ENCODE measurements around the gene FAF1. TPM values are rescaled to one million over a fixed set of nuclear protein-coding genes. Genes with fewer than 3 reads are reported as not detected.
A peak's percentile ranks its signal among the peaks of the same experiment; 100 is the strongest.
"Not testable (repeated sequence)": the region's sequence is repeated elsewhere in the genome, so short reads cannot be mapped to it uniquely, and the experiment has no call there.

FAF1 gene
- total and polyA plus RNA-seq, 4 donors = 52.9 to 66.9 (median 61.6) TPM

DNA sequence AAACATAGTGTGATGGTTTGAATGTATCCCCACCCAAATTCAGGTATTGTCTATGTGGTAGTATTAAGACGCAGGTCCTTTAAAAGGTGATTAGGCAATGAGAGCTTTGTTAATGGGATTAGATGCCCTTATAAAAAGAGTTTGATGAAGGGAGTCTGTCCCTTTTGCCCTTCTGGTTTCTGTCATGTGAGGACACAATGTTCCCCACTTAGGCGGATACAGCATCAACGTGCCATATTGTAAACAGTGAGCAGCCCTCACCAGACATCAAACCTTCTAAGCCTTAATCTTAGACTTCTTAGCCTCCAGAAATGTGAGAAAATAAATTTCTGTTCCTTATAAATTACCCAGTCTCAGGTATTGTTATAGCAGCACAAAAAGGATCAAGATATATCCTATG lies 172.8 kb downstream of the FAF1 start:
- no CpG with 5 or more reads among the region's 3 CpGs for WGBS (ENCODE audit: insufficient coverage)
- no peak overlapping the region for H3K27ac ChIP-seq (ENCODE audit: low read depth, low read length)
- no peaks in the 10 kb centered on the region for H3K4me1 ChIP-seq (ENCODE audit: control insufficient read depth, insufficient read depth, low read length)
- H3K4me3 ChIP-seq (ENCODE audit: low read depth, low read length) = no peak overlapping the region
- no peaks in the 10 kb centered on the region for H3K36me3 ChIP-seq (ENCODE audit: control insufficient read depth, insufficient read depth, low read length)
- no peaks in the 10 kb centered on the region for H3K9me3 ChIP-seq (ENCODE audit: control insufficient read depth, insufficient read depth, low read length)
- DNase-seq (ENCODE audit: low read depth in 4 of 6, low spot score in 6 of 6) = no peak
- H3K27me3 ChIP-seq (ENCODE audit: control insufficient read depth, insufficient read depth, low read length) = no peaks in the 10 kb centered on the region

DNA sequence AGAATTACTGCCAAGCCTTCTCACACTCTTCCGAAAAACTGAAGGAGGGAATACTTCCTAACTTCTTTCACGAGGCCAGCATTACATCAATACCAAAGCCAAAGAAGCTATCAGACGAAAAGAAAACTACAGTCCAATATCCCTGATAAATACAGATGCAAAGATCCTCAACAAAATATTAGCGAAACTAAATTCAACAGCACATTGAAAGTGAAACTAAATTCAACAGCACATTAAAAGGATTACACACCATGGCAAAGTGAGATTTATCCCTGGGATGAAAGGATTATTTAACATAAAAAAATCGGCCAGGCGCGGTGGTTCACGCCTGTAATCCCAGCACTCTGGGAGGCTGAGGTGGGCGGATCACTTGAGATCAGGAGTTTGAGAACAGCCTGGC lies 176.8 kb downstream of the FAF1 start:
- WGBS (ENCODE audit: insufficient coverage) = 97% methylated on average over 8 of the region's 9 CpGs
- Histone ChIP-seq H3K9me3 (ENCODE audit: control insufficient read depth, insufficient read depth, low read length) (no peaks in the 10 kb centered on the region), H3K27me3 (ENCODE audit: control insufficient read depth, insufficient read depth, low read length) (no peaks in the 10 kb centered on the region), H3K4me3 (ENCODE audit: low read depth, low read length) (no peak overlapping the region), H3K4me1 (ENCODE audit: control insufficient read depth, insufficient read depth, low read length) (no peaks in the 10 kb centered on the region), H3K27ac (ENCODE audit: low read depth, low read length) (no peak overlapping the region), H3K36me3 (ENCODE audit: control insufficient read depth, insufficient read depth, low read length) (no peaks in the 10 kb centered on the region)
- DNase-seq (ENCODE audit: low read depth in 4 of 6, low spot score in 6 of 6) = no peak

DNA sequence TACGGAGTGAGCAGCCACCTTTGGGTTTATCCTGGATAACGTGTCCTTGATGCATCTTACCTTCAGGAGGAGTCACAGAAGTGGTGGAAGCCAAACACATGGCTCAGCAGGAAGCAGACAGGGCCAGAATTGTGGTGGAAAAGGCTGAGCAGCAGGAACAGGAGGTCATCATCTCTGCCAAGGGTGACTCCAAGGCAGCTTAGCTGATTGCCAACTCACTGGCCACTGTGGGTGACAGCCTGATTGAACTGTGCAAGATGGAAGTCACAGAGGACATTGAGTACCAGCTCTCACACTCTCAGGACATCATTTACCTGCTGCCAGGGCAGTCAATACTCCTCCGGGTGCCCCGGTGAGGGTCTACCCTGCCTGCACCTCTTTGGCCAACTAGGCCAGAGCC lies 179.3 kb downstream of the FAF1 start:
- Histone ChIP-seq H3K36me3 (ENCODE audit: control insufficient read depth, insufficient read depth, low read length) (no peaks in the 10 kb centered on the region), H3K27ac (ENCODE audit: low read depth, low read length) (no peak overlapping the region), H3K4me3 (ENCODE audit: low read depth, low read length) (no peak overlapping the region), H3K4me1 (ENCODE audit: control insufficient read depth, insufficient read depth, low read length) (no peaks in the 10 kb centered on the region), H3K27me3 (ENCODE audit: control insufficient read depth, insufficient read depth, low read length) (no peaks in the 10 kb centered on the region), H3K9me3 (ENCODE audit: control insufficient read depth, insufficient read depth, low read length) (no peaks in the 10 kb centered on the region)
- DNase-seq (ENCODE audit: low read depth in 4 of 6, low spot score in 6 of 6) = no peak
- WGBS (ENCODE audit: insufficient coverage) = 100% methylated on average over 2 of the region's 4 CpGs

DNA sequence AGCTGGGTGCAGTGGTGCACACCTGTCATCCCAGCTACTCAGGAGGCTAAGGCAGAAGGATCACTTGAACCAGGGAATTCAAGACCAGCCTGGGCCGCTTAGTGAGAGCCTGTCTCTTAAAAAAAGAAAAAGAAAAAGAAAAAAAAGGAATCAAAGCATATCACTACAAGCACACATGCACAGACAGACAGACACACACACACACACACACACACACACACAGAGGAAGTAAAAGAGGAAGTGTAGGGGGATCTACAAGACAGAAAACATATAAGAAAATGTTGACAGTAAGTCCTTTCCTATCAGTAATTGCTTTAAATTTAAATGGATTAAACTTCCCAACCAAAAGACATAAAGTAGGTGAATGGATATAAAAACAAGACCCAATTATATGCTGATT lies 180.3 kb downstream of the FAF1 start:
- Histone ChIP-seq H3K27ac (ENCODE audit: low read depth, low read length) (no peak overlapping the region), H3K9me3 (ENCODE audit: control insufficient read depth, insufficient read depth, low read length) (no peaks in the 10 kb centered on the region), H3K36me3 (ENCODE audit: control insufficient read depth, insufficient read depth, low read length) (no peaks in the 10 kb centered on the region), H3K27me3 (ENCODE audit: control insufficient read depth, insufficient read depth, low read length) (no peaks in the 10 kb centered on the region), H3K4me3 (ENCODE audit: low read depth, low read length) (no peak overlapping the region), H3K4me1 (ENCODE audit: control insufficient read depth, insufficient read depth, low read length) (no peaks in the 10 kb centered on the region)
- no CpG with 5 or more reads among the region's 1 CpG for WGBS (ENCODE audit: insufficient coverage)
- DNase-seq (ENCODE audit: low read depth in 4 of 6, low spot score in 6 of 6) = no peak

DNA sequence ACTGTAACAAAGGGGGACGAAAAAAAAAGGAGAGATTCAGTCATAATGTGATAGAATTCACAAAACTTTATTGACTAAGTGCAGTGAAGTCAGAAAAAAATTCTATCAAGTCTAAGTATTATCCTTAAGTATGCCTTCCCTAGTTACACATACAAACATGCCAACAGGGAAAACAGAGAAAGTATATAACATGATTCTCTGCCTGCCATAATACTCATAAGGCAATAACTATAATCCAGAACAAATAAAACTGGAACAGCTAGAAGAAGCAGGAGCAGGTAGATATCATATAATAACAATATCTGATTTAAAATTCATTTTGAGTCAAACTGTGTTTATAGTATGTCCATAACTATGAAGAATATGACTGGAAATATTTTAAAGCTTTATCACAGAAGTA lies 184.3 kb downstream of the FAF1 start:
- Histone ChIP-seq H3K27ac (ENCODE audit: low read depth, low read length) (no peak overlapping the region), H3K27me3 (ENCODE audit: control insufficient read depth, insufficient read depth, low read length) (no peaks in the 10 kb centered on the region), H3K4me3 (ENCODE audit: low read depth, low read length) (no peak overlapping the region), H3K4me1 (ENCODE audit: control insufficient read depth, insufficient read depth, low read length) (no peaks in the 10 kb centered on the region), H3K9me3 (ENCODE audit: control insufficient read depth, insufficient read depth, low read length) (no peaks in the 10 kb centered on the region), H3K36me3 (ENCODE audit: control insufficient read depth, insufficient read depth, low read length) (no peaks in the 10 kb centered on the region)
- WGBS (ENCODE audit: insufficient coverage) = no CpG with 5 or more reads among the region's 1 CpG
- no peak for DNase-seq (ENCODE audit: low read depth in 4 of 6, low spot score in 6 of 6)

DNA sequence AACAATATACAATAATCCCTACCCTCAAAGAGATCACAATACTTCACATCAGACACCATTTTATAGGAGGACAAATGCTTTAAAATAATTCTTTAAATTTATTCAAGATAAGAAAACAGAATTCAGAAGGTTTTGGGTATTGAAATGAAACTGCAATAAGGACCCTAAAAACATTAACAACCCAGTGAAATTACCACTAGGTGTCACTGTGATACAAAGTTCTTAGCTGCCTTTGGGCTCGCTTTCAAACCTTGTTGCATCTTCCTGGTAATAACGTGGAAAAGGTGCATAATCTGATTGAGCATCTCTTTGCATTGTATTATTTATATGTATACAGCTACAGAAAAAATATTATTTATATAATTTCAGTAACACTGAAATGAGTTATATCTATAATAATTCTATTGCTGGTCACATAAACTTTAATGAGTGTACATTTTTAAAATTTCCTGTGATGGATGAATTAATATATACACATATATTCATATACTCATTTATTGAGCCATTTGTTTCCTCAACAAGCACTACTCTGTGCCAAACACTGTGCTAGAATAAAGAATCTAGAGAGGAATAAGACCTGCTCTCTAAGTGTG lies 185.2 kb downstream of the FAF1 start:
- no peak overlapping the region for H3K27ac ChIP-seq (ENCODE audit: low read depth, low read length)
- no peaks in the 10 kb centered on the region for H3K36me3 ChIP-seq (ENCODE audit: control insufficient read depth, insufficient read depth, low read length)
- DNase-seq (ENCODE audit: low read depth in 4 of 6, low spot score in 6 of 6) = peak; percentile 36 to 93 (median 65)
- no peaks in the 10 kb centered on the region for H3K4me1 ChIP-seq (ENCODE audit: control insufficient read depth, insufficient read depth, low read length)
- H3K4me3 ChIP-seq (ENCODE audit: low read depth, low read length) = no peak overlapping the region
- H3K9me3 ChIP-seq (ENCODE audit: control insufficient read depth, insufficient read depth, low read length) = no peaks in the 10 kb centered on the region
- no peaks in the 10 kb centered on the region for H3K27me3 ChIP-seq (ENCODE audit: control insufficient read depth, insufficient read depth, low read length)
- no CpG with 5 or more reads among the region's 2 CpGs for WGBS (ENCODE audit: insufficient coverage)

DNA sequence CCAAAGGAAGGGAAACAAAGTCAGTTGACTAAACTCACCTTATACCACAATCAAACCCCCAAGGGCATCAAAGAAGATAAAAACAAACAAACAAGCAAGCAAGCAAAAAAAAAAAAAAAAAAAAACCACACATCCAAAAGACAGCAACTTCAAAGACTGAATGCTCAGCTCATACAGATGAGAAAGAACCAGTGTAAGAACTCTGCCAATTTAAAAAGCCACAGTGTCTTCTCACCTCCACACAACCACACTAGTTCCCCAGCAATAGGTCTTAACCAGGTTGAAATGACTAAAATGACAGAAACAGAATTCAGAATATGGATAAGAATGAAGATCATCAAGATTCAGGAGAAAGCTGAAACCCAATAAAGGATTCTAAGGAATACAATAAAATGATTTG lies 193.4 kb downstream of the FAF1 start:
- Histone ChIP-seq H3K9me3 (ENCODE audit: control insufficient read depth, insufficient read depth, low read length) (no peaks in the 10 kb centered on the region), H3K4me3 (ENCODE audit: low read depth, low read length) (no peak overlapping the region), H3K4me1 (ENCODE audit: control insufficient read depth, insufficient read depth, low read length) (no peaks in the 10 kb centered on the region), H3K36me3 (ENCODE audit: control insufficient read depth, insufficient read depth, low read length) (no peaks in the 10 kb centered on the region), H3K27me3 (ENCODE audit: control insufficient read depth, insufficient read depth, low read length) (no peaks in the 10 kb centered on the region), H3K27ac (ENCODE audit: low read depth, low read length) (no peak overlapping the region)
- no peak for DNase-seq (ENCODE audit: low read depth in 4 of 6, low spot score in 6 of 6)

DNA sequence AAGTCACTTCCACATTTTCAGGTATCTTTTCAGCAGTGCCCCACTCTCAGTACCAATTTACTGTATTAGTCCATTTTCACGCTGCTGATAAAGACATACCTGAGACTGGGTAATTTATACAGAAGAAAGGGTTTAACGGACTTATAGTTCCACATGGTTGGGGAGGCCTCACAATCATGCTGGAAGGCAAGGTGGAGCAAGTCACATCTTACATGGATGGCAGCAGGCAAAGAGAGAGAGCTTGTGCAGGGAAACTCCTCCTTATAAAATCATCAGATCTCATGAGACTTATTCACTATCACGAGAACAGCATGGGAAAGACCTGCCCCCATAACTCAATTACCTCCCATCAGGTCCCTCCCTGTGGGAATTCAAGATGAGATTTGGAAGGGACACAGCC lies 203.5 kb downstream of the FAF1 start:
- not testable (repeated sequence) for H3K4me1 ChIP-seq (ENCODE audit: control insufficient read depth, insufficient read depth, low read length); DNase-seq (ENCODE audit: low read depth in 4 of 6, low spot score in 6 of 6); H3K27me3 ChIP-seq (ENCODE audit: control insufficient read depth, insufficient read depth, low read length); H3K9me3 ChIP-seq (ENCODE audit: control insufficient read depth, insufficient read depth, low read length); H3K4me3 ChIP-seq (ENCODE audit: low read depth, low read length); H3K27ac ChIP-seq (ENCODE audit: low read depth, low read length); H3K36me3 ChIP-seq (ENCODE audit: control insufficient read depth, insufficient read depth, low read length)
- WGBS (ENCODE audit: insufficient coverage) = no CpG with 5 or more reads among the region's 3 CpGs

DNA sequence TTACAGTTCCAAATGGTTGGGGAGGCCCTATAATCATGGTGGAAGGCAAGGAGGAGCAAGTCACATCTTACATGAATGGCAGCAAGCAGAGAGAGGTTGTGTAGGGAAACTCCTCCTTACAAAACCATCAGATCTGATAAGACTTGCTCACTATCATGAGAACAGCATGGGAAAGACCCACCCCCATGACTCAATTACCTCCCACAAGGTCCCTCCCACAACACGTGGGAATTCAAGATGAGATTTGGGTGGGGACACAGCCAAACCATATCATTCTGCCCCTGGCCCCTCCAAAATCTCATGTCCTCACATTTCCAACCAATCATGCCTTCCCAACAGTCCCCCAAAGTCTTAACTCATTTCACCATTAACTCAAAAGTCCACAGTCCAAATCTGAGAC lies 205.3 kb downstream of the FAF1 start:
- H3K4me3 ChIP-seq (ENCODE audit: low read depth, low read length); DNase-seq (ENCODE audit: low read depth in 4 of 6, low spot score in 6 of 6); H3K4me1 ChIP-seq (ENCODE audit: control insufficient read depth, insufficient read depth, low read length); H3K27ac ChIP-seq (ENCODE audit: low read depth, low read length); H3K9me3 ChIP-seq (ENCODE audit: control insufficient read depth, insufficient read depth, low read length); H3K36me3 ChIP-seq (ENCODE audit: control insufficient read depth, insufficient read depth, low read length); H3K27me3 ChIP-seq (ENCODE audit: control insufficient read depth, insufficient read depth, low read length): not testable (repeated sequence)
- WGBS (ENCODE audit: insufficient coverage) = 86% methylated on average over 1 of the region's 1 CpG

DNA sequence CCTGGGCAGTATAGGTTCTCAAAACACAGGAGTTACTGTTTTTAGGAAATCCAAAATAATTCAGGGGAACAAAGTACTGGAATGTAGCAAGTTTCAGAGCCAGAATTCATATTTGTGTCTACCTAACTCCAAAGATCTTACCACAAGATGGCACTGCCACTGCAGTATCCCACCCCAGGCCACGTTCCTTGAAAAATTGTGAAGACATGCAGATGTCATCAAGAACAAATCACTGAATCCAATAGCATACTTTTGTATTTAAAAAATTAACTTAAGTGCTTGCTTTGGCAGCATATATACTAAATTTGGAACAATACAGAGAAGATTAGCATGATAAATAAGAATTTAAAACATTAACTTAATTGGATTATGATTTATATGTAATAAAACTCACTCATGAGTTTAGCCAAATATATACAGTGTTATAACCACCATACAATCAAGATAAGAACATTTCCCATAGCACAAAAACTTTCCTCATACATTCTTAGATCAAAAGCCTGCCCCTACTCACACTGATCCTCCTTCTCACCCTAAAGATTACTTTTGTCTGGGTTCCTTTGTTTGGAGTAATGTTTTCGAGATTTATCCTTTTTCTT lies 209.9 kb downstream of the FAF1 start:
- H3K27me3 ChIP-seq (ENCODE audit: control insufficient read depth, insufficient read depth, low read length) = no peaks in the 10 kb centered on the region
- H3K4me3 ChIP-seq (ENCODE audit: low read depth, low read length) = no peak overlapping the region
- H3K27ac ChIP-seq (ENCODE audit: low read depth, low read length) = no peak overlapping the region
- no CpG with 5 or more reads among the region's 2 CpGs for WGBS (ENCODE audit: insufficient coverage)
- DNase-seq (ENCODE audit: low read depth in 4 of 6, low spot score in 6 of 6) = peak in 3 of 6 donors; percentile 19 to 75 (median 36)
- H3K9me3 ChIP-seq (ENCODE audit: control insufficient read depth, insufficient read depth, low read length) = no peaks in the 10 kb centered on the region
- H3K4me1 ChIP-seq (ENCODE audit: control insufficient read depth, insufficient read depth, low read length) = no peaks in the 10 kb centered on the region
- H3K36me3 ChIP-seq (ENCODE audit: control insufficient read depth, insufficient read depth, low read length) = no peaks in the 10 kb centered on the region

Measured in spinal cord (tissue), 10 donors.